ENCODE results near the gene FAM163B. TPM values are rescaled to one million over a fixed set of nuclear protein-coding genes. Genes with fewer than 3 reads are reported as not detected.

The FAM163B gene
- total RNA-seq, 2 experiments from 2014 or later: not detected

GRCh38 chr9:133645021-133645765 is 36.0 kb upstream of the FAM163B start:
- no peaks in the 10 kb centered on the region for H3K36me3 Mint-ChIP-seq (ENCODE audit: low read depth)
- no peaks in the 10 kb centered on the region for H3K4me1 Mint-ChIP-seq (ENCODE audit: low read depth)
- no peaks in the 10 kb centered on the region for H3K27me3 Mint-ChIP-seq (ENCODE audit: low read depth)
- H3K9me3 Mint-ChIP-seq: no peaks in the 10 kb centered on the region
- CTCF ChIA-PET: interaction anchor here (0.6 to 0.8 kb wide), 2 partner anchors 70 to 80 kb away, joined by 3 read pairs; no protein-coding TSS in a partner anchor
- H3K27ac Mint-ChIP-seq: no peak overlapping the region
- intact Hi-C loops (cut with micrococcal nuclease): no loop called here
- no peak for DNase-seq
- H3K4me3 Mint-ChIP-seq: no peak overlapping the region

- Mint-ChIP-seq H3K4me1 (ENCODE audit: low read depth) (no peaks in the 10 kb centered on the region), H3K27me3 (ENCODE audit: low read depth) (no peaks in the 10 kb centered on the region), H3K9me3 (no peaks in the 10 kb centered on the region), H3K36me3 (ENCODE audit: low read depth) (no peaks in the 10 kb centered on the region), H3K27ac (no peak overlapping the region), H3K4me3 (no peak overlapping the region)
- DNase-seq: no peak
- intact Hi-C loops (cut with micrococcal nuclease): no loop called here
- CTCF ChIA-PET: interaction anchor here (0.8 kb wide), 1 partner anchor 71 kb away, joined by 3 read pairs; no protein-coding TSS in a partner anchor
Observed at GRCh38 chr9:133643978-133644760, 35.0 kb upstream of the FAM163B start.

GRCh38 chr9:133643362-133643755 is 34.2 kb upstream of the FAM163B start:
- CTCF ChIA-PET: no interaction called here
- Mint-ChIP-seq H3K27ac (no peak overlapping the region), H3K9me3 (no peaks in the 10 kb centered on the region), H3K27me3 (ENCODE audit: low read depth) (no peaks in the 10 kb centered on the region), H3K4me3 (no peak overlapping the region), H3K36me3 (ENCODE audit: low read depth) (no peaks in the 10 kb centered on the region), H3K4me1 (ENCODE audit: low read depth) (no peaks in the 10 kb centered on the region)
- no peak for DNase-seq
- intact Hi-C loops (cut with micrococcal nuclease): no loop called here

- Mint-ChIP-seq H3K4me3 (no peak overlapping the region), H3K27ac (no peak overlapping the region), H3K9me3 (no peaks in the 10 kb centered on the region), H3K36me3 (ENCODE audit: low read depth) (no peaks in the 10 kb centered on the region), H3K4me1 (ENCODE audit: low read depth) (no peaks in the 10 kb centered on the region), H3K27me3 (ENCODE audit: low read depth) (no peaks in the 10 kb centered on the region)
- intact Hi-C loops (cut with micrococcal nuclease): no loop called here
- no peak for DNase-seq
- CTCF ChIA-PET: interaction anchor here (0.8 to 1.2 kb wide), 2 partner anchors 54 to 139 kb away, joined by 3 read pairs; no protein-coding TSS in a partner anchor
Observed at GRCh38 chr9:133642708-133643361, 33.6 kb upstream of the FAM163B start.

- Mint-ChIP-seq H3K9me3 (no peaks in the 10 kb centered on the region), H3K36me3 (ENCODE audit: low read depth) (no peaks in the 10 kb centered on the region), H3K4me1 (ENCODE audit: low read depth) (no peaks in the 10 kb centered on the region), H3K27ac (no peak overlapping the region), H3K27me3 (ENCODE audit: low read depth) (no peaks in the 10 kb centered on the region), H3K4me3 (no peak overlapping the region)
- CTCF ChIA-PET: interaction anchor here (0.8 to 1.2 kb wide), 2 partner anchors 53 to 140 kb away, joined by 3 read pairs; no protein-coding TSS in a partner anchor
- intact Hi-C loops (cut with micrococcal nuclease): no loop called here
- no peak for DNase-seq
Observed at GRCh38 chr9:133641861-133642595, 32.8 kb upstream of the FAM163B start.

GRCh38 chr9:133641396-133641655 is 32.1 kb upstream of the FAM163B start:
- no peaks in the 10 kb centered on the region for H3K9me3 Mint-ChIP-seq
- H3K27ac Mint-ChIP-seq: no peak overlapping the region
- no peaks in the 10 kb centered on the region for H3K4me1 Mint-ChIP-seq (ENCODE audit: low read depth)
- no peak for DNase-seq
- H3K4me3 Mint-ChIP-seq: no peak overlapping the region
- intact Hi-C loops (cut with micrococcal nuclease): no loop called here
- CTCF ChIA-PET: no interaction called here
- no peaks in the 10 kb centered on the region for H3K36me3 Mint-ChIP-seq (ENCODE audit: low read depth)
- H3K27me3 Mint-ChIP-seq (ENCODE audit: low read depth): no peaks in the 10 kb centered on the region

GRCh38 chr9:133640580-133641395 is 31.6 kb upstream of the FAM163B start:
- CTCF ChIA-PET: interaction anchor here (1.2 kb wide), 1 partner anchor 102 kb away, joined by 3 read pairs; no protein-coding TSS in a partner anchor
- Mint-ChIP-seq H3K27me3 (ENCODE audit: low read depth) (no peaks in the 10 kb centered on the region), H3K36me3 (ENCODE audit: low read depth) (no peaks in the 10 kb centered on the region), H3K4me3 (no peak overlapping the region), H3K27ac (no peak overlapping the region), H3K4me1 (ENCODE audit: low read depth) (no peaks in the 10 kb centered on the region), H3K9me3 (no peaks in the 10 kb centered on the region)
- intact Hi-C loops (cut with micrococcal nuclease): no loop called here
- no peak for DNase-seq

- H3K27me3 Mint-ChIP-seq (ENCODE audit: low read depth): no peaks in the 10 kb centered on the region
- DNase-seq: no peak
- no peak overlapping the region for H3K4me3 Mint-ChIP-seq
- no peaks in the 10 kb centered on the region for H3K36me3 Mint-ChIP-seq (ENCODE audit: low read depth)
- CTCF ChIA-PET: interaction anchor here (1.2 kb wide), 1 partner anchor 103 kb away, joined by 3 read pairs; no protein-coding TSS in a partner anchor
- intact Hi-C loops (cut with micrococcal nuclease): no loop called here
- no peaks in the 10 kb centered on the region for H3K4me1 Mint-ChIP-seq (ENCODE audit: low read depth)
- H3K9me3 Mint-ChIP-seq: no peaks in the 10 kb centered on the region
- H3K27ac Mint-ChIP-seq: no peak overlapping the region
Observed at GRCh38 chr9:133640160-133640559, 31.0 kb upstream of the FAM163B start.

GRCh38 chr9:133639613-133640012 is 30.4 kb upstream of the FAM163B start:
- CTCF ChIA-PET: no interaction called here
- H3K4me3 Mint-ChIP-seq: no peak overlapping the region
- H3K4me1 Mint-ChIP-seq (ENCODE audit: low read depth): no peaks in the 10 kb centered on the region
- DNase-seq: no peak
- H3K27me3 Mint-ChIP-seq (ENCODE audit: low read depth): no peaks in the 10 kb centered on the region
- intact Hi-C loops (cut with micrococcal nuclease): no loop called here
- H3K27ac Mint-ChIP-seq: no peak overlapping the region
- no peaks in the 10 kb centered on the region for H3K9me3 Mint-ChIP-seq
- no peaks in the 10 kb centered on the region for H3K36me3 Mint-ChIP-seq (ENCODE audit: low read depth)

GRCh38 chr9:133638711-133639110 is 29.5 kb upstream of the FAM163B start:
- no peak for DNase-seq
- H3K36me3 Mint-ChIP-seq (ENCODE audit: low read depth): no peaks in the 10 kb centered on the region
- H3K4me3 Mint-ChIP-seq: no peak overlapping the region
- H3K4me1 Mint-ChIP-seq (ENCODE audit: low read depth): no peaks in the 10 kb centered on the region
- CTCF ChIA-PET: no interaction called here
- H3K27me3 Mint-ChIP-seq (ENCODE audit: low read depth): no peaks in the 10 kb centered on the region
- H3K27ac Mint-ChIP-seq: no peak overlapping the region
- intact Hi-C loops (cut with micrococcal nuclease): no loop called here
- H3K9me3 Mint-ChIP-seq: no peaks in the 10 kb centered on the region

GRCh38 chr9:133638076-133638475 is 28.9 kb upstream of the FAM163B start:
- Mint-ChIP-seq H3K4me1 (ENCODE audit: low read depth) (no peaks in the 10 kb centered on the region), H3K4me3 (no peak overlapping the region)

More at GRCh38 chr9:133638076-133638475, 28.9 kb upstream of the FAM163B start:
- intact Hi-C loops (cut with micrococcal nuclease): no loop called here
- no peaks in the 10 kb centered on the region for H3K9me3 Mint-ChIP-seq
- no peak for DNase-seq
- CTCF ChIA-PET: interaction anchor here (0.7 kb wide), 1 partner anchor 49 kb away, joined by 3 read pairs; no protein-coding TSS in a partner anchor
- no peaks in the 10 kb centered on the region for H3K27me3 Mint-ChIP-seq (ENCODE audit: low read depth)
- H3K27ac Mint-ChIP-seq: no peak overlapping the region
- H3K36me3 Mint-ChIP-seq (ENCODE audit: low read depth): no peaks in the 10 kb centered on the region

Measured in activated naive CD4-positive, alpha-beta T cell treated with anti-CD3 and anti-CD28 coated beads for 36 hours (primary cell).